ENCODE data around the gene PLXNC1.

- TF ChIP-seq POLR2AphosphoS5 (IDR thresholded peaks at IDR 0.05; ENCODE audit: low read depth, low read length) (no peak), EP300 (IDR thresholded peaks at IDR 0.05; ENCODE audit: borderline replicate concordance in 1 of 2, low read depth in 2 of 2, low read length in 2 of 2) (no peak), POLR2A (IDR thresholded peaks at IDR 0.05; ENCODE audit: control extremely low read depth in 1 of 2, low read depth in 2 of 2, low read length in 2 of 2) (no peak)
These were observed 112.3 kb downstream of the PLXNC1 start for GRCh38 chr12:94260717-94261116.
